Astrocyte (in vitro differentiated cells and primary cell): ENCODE data around the gene PLPPR3.

Experiments
- CTCF ChIP-seq: IDR thresholded peaks from 2 replicates; pipeline ENCODE4 v1.5.1; 2011; ENCODE audit warnings: low read depth, mild to moderate bottlenecking, inconsistent platforms, low read length, moderate library complexity; ENCODE audit not compliant: insufficient read depth
- EZH2 ChIP-seq: IDR thresholded peaks from 2 replicates; pipeline ENCODE4 v1.6.1; 2012; ENCODE audit warnings: mild to moderate bottlenecking, low read length, inconsistent platforms; ENCODE audit not compliant: insufficient read depth

GRCh38 chr19:806815-807421, 14.8 kb downstream of the PLPPR3 start:
- TF ChIP-seq CTCF = no peak
- no peak for TF ChIP-seq EZH2
